NCI-H2171 (cell line): ENCODE data around the gene CCDC18.
"Not testable (repeated sequence)": the region's sequence is repeated elsewhere in the genome, so short reads cannot be mapped to it uniquely, and the experiment has no call there.

Source experiments
- DNase-seq: peaks from one replicate; lab custom pipeline; 2025; lab: John Stamatoyannopoulos, UW

Gene CCDC18

GRCh38 chr1:93171549-93172034, 8.9 kb upstream of the CCDC18 start:
- no peak for DNase-seq

DNA sequence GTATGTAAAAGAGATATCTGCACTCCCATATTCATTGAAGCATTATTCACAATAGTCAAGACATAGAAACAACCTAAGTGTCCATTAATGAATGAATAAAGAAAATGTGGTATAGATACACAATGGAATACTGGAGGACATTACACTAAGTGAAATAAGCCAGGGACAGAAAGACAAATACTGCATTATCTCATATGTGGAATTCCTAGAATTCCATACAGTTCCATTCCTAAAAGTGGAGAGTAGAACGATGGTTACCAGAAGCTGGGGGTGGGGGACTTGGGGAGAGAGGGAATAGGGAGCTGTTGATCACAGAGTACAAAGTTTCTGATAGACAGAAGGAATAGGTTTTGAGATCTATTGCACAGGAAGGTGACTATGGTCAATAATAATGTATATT, 7.7 kb upstream of the CCDC18 start:
- DNase-seq: no peak

DNA sequence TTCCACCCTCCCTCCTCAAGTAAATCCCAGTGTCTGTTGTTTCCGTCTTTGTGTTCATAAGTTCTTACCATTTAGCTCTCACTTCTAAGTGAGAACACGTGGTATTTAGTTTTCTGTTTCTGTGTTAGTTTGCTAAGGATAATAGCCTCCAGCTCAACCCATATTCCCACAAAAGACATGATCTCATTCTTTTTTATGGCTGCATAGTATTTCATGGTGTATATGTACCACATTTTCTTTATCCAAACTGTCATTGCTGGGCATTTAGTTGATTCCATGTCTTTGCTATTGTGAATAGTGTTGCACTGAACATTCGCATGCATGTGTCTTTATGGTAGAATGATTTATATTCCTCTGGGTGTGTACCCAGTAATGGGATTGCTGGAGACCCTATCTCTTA, 5.9 kb upstream of the CCDC18 start:
- DNase-seq: not testable (repeated sequence)

DNA sequence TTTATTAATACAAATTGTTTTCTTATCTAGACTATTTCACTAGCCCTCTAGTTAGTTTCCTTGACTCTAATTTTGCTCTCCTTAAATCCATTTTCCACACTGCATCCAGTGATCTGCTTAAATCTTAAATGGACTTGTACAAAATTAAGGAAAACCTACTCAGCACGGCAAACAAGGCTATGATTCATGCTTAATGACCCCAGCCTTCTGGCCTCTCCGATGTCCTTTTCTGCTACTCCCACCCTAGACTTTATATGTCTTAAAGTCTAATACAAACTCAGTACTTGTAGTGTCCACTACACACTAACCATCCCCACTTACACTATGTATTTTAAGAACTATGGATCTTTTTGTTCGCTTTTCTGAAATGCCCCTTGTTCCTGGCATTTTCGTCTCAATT, 2.5 kb upstream of the CCDC18 start:
- no peak for DNase-seq

DNA sequence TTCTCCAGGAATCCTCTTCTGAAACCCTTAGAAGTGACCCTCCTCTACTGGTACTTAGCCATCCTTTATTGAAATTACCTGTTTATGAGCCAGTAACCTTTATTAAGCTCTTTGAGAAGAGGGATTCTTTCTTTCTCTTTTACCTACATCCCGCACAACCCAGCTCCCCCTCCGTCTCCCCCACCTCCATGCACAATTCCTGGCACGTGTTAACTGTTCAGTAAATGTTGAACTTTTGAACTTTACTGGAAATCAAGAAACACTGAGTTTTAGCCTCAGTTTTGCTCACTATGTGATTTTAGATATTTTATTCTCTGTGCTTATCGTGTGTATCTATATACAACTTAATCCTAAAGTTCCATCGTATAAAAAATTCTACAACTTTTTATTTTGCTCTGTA, 2.1 kb upstream of the CCDC18 start:
- no peak for DNase-seq

DNA sequence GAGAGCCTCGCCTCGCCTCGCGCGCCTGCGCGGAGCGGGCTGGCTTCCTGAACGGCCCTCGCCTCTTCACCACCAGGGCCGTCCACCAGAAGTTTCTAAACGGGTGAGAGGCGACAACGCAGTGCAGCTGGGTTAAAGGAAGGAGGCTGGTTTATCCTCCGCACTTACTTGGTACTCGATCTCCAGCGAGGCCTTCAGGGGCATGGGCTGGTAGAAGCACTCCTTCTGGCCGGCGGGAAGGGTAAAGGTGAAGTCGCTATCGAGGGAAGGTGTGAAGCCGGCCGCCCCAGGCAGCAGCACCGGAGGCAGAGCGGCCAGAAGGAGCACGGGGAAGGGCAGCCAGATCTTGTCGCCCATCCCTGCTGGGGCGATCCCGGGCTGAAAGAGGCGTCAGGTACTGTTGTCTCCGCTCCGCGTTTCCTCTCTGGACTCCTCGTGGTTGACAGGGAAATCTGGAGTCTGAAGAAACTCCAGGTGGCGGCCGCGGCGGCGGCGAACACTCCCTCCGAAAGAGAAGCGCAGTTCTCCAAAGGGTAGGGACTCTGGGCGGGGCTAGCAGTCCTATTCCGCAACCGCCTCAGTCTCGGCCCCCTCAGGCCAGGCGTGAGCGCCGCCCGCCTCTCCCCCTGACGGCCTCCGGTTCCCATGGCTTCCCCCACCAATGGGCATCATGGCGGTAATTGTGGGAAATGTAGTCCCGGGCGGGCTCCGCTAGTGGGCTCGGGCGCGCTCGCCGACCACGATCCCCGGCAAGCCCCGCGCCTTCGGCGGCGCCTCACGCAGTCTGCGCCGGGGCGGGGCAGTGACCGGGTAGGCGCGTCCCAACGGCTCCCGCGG, 420 bp upstream of the CCDC18 start, which contains the start of gene TMED5:
TMED5 (minus strand) TSS at position 528 of the 837 bp plus-strand sequence; CDS start at position 357, 171 bp downstream.
- DNase-seq: peak; percentile 84

DNA sequence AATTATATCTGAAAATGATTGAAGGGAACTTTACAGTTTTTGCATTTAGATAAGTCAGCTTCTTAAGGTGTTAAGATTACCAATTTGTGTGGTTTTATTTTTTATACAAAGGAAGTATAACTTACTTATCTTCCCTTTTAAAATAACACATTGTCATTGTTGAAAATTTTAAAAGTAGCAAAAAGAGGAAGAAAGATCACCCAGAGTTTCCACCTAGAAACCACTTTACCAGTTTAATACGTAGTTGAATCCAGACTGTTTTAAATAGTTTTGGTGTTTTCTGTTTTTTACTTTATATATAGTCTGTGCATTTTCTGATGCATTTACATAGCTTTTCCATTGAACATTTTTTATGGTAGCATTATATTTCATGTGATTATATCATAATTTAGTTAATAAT, 6.1 kb downstream of the CCDC18 start:
- DNase-seq: no peak

DNA sequence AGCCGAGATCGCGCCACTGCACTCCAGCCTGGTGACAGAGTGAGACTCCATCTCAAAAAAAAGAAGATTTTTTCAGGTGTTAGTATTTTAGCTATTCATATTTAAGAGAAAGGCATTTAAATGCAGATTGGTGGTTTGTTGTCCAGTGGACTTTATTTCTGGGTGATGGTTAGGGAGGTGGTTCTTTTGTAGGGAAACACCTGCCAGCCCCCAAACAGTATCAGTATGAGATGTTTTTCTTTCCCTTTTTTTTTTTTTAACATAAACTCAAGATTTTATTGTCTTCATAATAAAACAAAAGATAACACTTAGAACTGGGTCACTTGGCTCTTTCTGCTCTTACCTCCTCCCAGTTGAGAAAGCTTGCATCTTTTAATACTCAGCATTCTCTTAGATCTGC, 9.9 kb downstream of the CCDC18 start:
- DNase-seq: no peak

- no peak for DNase-seq
Measured at GRCh38 chr1:93194231-93194990, 13.9 kb downstream of the CCDC18 start.

GRCh38 chr1:93196591-93196990, 16.1 kb downstream of the CCDC18 start:
- DNase-seq: no peak

DNA sequence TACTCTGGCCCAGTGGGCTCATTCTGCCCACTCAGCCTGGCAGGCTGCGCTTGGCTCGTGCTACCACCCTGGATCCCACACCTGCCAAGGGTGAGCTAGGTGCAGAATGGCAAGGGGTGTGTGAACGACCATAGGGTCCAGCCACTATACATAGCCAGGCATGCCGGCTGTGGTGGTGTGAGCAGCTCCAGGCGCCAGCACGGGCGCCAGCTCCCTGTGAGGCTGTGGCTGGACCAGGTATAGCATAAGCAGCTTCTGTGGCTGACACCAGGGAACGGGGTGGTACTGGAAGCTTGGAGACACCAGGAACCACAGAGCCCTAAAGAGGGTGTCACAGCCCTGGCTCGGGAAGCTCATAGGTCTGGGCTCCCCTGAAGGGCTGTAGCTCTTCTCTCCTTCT, 18.6 kb downstream of the CCDC18 start:
- no peak for DNase-seq

GRCh38 chr1:93200086-93200620, 19.6 kb downstream of the CCDC18 start:
- no peak for DNase-seq

GRCh38 chr1:93200714-93201113, 20.2 kb downstream of the CCDC18 start:
- no peak for DNase-seq

DNA sequence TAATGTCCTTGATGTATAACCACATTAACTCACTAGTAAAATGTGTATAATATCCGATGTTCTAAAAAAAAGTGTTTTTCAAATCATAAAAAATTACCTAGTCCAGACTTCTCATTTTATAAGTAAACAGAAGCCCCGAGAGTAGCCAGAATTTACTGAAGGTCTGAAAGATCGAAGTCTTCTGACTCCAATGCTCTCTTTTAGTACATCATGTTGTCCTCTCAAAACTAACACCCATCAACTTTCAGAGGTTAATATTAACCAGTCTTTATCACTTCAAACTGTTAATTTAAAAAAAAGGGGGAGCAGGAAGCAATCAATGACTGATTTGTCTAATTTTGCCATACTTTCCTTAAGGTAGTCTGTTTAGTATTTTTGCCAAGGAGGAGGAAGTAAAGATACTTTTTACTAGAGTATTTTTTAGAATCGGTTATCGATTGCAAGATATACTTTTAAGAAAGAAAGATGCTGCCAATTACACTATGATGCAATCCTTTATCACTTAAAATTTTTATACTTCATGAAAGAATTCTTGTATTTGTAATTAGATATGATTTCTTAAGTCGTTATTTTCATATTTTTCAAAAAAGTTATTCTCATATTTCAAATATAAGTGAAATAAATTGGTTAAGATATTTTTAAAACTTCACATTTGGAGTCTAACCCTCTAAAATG, 25.5 kb downstream of the CCDC18 start:
- no peak for DNase-seq

DNA sequence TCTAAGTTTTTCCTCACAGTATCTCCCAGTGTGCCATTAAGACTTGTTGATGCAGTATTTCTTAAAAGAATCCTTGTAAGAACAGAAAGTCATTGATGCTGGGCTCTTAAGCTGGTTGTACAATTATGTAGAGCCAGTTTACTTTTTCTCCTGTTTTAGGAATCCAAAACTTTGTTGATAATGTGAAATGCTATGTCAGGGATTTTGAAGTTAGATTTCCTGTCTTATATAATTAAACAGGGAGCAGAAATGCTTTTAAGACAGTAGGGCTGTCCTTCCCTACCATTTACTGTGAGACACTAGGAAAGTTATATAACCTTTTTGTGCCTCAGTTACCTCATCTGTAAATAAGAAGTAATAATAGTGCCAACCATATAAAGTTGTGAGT, 26.0 kb downstream of the CCDC18 start:
- no peak for DNase-seq

- no peak for DNase-seq
Measured at GRCh38 chr1:93207211-93207610, 26.7 kb downstream of the CCDC18 start.

- no peak for DNase-seq
Measured at GRCh38 chr1:93215322-93215721, 34.8 kb downstream of the CCDC18 start.

GRCh38 chr1:93219443-93219842, 38.9 kb downstream of the CCDC18 start:
- no peak for DNase-seq

DNA sequence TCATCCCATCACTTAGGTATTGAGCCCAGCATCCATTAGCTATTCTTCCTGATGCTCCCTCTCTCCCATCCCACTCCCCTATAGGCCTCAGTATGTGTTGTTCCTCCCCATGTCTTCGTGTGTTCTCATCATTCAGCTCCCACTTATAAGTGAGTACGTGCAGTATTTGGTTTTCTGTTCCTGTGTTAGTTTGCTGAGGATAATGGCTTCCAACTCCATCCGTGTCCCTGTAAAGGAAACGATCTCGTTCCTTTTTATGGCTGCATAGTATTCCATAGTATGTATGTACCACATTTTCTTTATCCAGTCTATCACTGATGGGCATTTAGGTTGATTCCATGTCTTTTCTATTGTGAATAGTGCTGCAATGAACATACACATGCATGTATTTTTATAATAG, 40.2 kb downstream of the CCDC18 start:
- DNase-seq: not testable (repeated sequence)

DNA sequence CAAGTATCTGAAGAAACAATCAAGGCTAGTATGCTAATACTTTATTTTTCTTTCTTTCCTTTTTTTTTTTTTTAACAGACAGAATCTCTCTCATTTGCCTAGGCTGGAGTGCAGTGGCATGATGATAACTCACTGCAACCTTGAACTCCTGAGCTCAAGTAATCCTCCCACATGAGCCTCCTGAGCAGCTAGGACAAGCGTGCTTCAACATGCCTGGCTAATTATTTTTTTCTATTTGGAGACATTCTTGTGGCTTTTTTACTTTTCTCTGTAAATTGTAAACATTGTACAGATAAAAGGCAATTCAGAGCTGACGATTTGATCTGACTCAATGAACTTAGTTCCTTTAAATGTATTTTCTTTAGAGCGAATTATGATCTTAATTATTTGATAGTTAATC, 41.4 kb downstream of the CCDC18 start:
- DNase-seq: no peak

DNA sequence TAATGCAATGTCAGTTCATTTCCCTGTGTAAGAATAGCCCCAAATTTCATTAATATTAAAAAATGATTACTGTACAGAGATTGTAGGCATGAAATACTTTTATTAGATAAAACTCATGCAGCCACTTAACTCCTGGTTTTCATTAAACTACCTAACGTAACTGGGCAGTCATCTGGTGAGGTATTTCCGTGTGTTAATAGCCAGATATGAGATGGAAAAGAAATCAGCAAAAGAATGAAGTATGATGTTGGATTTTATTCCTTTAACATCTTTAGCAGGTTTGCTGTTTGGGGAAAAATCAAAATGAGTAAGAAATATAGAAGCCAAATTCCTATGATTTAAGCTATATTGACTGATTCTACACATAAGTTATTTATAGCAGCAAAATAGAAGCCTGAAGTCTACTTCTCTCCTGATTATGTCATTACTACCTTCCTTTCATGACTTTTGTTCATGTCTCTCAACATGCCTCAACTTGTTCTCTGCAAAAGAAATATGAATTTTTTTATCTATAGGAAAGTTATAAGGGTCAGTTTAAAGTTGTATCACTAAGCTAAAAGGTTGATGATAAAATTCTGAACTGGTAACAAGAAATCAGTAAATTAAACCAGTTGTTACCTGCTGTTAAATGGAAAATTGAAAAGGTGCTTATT, 42.6 kb downstream of the CCDC18 start:
- DNase-seq: no peak

DNA sequence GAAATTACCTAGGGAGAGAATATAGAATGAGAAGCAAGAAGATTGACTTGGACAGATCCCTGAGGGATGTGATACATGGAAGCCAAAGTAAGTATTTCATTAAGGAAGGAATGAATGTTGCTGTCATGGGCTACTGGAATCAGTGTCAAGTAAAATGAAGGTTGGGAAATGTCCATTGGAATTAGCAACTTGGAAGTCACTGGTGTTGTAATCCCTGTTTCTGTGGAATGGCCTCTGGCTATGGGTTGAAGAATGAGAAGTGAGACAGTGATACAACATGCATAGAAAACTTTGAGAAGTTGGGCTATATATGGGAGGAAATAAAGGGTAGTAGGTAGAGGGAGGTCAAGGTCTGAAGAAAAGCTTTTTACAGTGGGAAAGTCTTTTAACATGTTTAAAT, 54.7 kb downstream of the CCDC18 start:
- no peak for DNase-seq
